ENCODE measurements around the gene IL4.

Gene IL4

DNA sequence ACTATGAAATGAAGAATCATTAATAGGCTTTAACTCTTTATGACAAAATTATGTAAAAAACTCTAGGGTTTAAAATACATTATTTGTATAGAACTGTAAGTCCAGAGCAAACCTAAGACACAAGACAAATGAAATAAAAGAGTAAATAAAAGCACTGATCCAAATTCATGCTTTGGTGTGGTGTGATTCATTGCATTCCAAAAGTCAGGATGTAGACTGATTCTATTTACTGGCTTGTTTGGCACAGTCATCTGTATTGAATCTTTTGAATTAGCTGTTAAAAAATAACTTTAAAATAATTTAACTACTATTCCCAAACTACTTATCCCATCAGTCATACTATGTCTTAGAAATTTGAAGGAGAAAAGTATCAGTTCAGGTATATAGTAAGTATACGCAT lies 31.1 kb downstream of the IL4 start:
- DNase-seq: no peak

DNA sequence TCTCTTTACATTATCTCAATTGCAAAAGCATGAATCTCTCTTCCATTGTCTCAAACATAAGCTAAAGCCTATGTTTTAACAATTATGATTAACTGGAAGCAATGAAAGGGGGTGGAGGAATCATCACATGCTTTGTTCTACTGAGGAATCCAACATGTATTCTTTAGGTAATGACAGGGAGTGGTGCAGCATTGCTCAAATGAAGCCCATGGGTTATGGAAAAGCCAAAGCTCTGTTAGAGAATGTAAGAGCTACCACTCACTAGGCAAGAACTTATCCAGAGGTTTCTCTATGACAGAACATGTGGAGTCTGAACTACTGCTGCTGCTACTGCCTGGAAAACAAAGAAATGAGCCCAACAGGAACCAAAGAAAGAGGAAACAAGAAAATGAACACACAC lies 34.9 kb downstream of the IL4 start:
- DNase-seq: peak; percentile 57

DNA sequence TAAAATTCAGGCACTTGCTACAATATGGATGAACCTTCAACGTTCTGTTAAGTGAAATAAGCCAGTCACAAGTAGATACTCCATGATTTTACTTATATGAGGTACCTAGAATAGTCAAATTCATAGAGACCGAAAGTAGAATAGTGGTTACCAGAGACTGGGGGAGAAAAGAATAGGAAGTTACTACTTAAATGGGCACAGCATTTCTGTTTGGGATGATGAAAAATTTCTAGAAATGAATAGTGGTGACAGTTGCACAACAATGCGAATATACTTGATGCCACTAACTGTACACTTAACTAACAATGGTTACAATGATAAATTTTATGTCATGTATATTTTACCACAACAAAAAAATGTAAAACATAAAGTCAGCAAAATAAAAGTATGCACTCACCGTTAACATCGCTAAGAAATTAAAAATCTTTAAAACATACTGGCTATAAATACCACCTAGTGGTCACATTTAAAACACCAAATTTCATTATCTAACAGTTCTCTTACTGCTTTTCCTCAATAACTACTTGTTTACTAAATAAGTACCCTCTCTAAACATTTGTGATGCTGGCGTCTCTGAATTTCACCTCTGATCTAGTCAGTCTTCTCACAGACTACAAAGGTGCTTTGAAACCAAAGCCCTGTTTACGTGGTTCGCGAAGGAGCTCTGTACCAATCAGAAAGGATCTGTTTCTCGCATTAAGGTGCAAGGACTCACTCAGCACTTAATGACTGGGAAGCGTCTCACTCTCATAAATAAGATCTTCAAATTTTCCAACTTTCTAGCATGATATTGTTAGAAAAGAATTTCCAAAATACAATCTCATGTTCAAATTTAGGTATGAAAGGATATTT lies 40.9 kb downstream of the IL4 start:
- DNase-seq: peak; percentile 90

DNA sequence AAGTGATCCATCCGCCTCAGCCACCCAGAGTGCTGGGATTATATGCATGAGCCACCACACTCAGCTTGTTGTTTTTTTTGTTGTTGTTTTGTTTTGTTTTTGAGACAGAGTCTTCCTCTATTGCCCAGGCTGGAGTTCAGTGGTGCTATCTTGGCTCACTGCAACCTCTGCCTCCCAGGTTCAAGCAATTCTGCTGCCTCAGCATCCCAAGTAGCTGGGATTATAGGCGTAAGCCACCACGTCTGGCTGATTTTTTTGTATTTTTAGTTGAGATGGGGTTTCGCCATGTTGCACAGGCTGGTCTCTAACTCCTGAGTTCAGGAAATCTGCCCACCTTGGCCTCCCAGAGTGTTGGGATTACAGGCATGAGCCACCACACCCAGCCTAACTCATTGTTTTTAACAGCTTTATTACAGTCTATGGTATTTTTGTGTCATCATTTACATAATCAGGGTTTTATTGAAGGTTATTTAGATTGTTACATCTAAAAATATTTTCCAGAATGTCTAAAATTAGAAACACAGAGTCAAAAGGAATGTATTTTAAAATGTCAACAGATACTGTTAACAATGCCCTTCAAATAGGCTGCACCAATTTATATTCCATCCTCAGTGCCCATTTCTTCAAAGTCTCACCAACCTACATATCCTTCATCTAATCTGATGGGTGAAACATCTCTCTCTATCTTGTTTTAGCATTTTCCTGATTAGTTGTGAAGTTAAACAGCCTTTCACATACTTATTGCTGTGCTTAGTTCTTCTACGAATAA lies 44.9 kb downstream of the IL4 start:
- no peak for DNase-seq

DNA sequence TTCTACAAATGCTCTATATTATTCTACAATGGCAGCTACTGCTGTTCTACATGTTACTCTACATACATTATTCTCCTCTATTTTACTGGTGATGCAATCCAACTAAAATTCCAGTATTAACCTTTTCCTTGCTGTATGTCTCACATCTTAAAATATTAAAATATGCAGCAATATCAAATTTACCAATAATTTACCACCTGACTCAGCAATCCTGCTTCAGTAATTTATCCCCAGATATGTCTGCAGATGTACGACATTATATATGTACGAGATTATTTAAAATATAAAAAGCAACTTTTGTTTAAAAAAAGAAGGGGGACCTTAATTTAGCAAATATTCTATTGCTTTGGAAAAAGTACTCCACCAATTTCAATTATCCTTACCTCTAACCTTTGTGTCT lies 52.0 kb downstream of the IL4 start:
- DNase-seq: no peak

DNA sequence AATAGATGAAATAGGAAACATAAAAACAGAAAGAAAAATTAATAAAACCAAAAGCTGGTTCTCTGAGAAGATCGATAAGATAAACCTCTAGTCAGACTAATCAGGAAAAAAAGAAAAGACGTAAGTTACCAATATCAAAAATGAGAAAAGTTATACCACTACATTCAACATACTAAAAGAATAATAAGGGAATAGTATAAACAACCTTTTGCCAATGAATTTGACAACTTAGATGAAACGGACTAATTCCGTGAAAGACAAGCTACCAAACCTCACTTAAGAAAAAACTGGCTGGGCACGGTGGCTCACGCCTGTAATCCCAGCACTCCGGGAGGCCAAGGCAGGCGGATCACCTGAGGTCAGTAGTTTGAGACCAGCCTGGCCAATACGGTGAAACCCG lies 56.1 kb downstream of the IL4 start:
- DNase-seq: no peak
